Measurements from ENCODE around the gene RPS19BP1. TPM values are rescaled to one million over a fixed set of nuclear protein-coding genes. Genes with fewer than 3 reads are reported as not detected.
"Not testable (repeated sequence)": the region's sequence is repeated elsewhere in the genome, so short reads cannot be mapped to it uniquely, and the experiment has no call there.

RPS19BP1 gene
- polyA plus RNA-seq, 1 donor = 40.2 TPM

DNA sequence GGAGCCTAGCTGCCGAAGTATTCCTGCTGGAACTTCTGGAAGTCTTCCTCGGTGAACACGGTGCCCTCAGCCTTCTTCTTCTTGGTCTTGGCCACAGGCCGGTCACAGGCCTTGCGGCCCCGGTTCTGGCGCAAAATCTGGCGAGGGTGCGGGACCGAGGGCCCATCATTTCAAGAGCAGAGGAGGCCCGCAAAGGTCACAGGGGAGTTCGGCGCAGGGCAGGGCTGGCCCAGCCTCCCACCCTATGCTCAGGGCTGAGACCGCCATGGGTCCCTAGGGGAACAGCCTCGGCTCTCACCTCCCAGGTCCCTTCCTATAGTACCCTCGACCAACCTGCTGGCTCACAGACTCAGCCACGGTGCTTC lies 3.1 kb downstream of the RPS19BP1 start:
- DNase-seq = no peak

DNA sequence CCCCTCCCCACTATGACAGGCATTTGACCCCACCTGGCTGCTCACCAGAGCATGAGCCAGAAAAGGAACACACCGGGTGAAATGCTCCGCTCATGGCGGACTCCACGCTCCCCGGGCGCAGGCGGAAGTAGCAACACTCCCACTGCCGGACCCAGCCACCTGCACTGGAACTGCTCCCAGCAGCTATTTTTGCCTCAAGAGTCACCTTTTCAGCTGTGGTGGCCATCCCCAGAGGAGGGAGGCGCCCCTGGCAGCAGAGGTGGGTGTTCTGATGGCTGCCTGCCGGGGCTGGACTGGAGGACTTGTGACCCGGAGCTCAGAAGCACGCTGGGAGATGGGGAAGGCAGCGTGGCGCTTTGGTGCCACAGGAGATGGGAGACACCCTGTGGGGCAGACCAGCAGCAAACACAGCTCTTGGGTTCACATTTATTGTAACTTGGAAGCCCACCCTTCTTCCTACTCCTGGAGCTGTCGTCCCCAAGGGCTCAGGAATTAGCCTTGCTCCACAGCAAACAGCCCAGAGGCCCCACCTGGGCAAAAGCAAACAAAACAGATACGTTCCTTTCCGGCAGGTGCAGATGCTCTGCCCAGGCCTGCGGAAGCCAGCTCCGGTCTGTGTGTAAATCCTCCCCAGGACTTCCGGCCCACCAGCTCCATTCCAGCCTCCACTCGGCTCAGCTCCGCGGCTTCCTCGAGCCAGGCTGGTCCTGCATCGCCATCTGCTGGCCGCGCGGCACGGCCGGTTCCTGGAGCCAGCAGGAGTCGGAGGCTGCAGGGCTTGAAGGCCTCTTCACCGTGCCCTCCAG lies 3.7 kb downstream of the RPS19BP1 start:
- DNase-seq = peak; percentile 87

DNA sequence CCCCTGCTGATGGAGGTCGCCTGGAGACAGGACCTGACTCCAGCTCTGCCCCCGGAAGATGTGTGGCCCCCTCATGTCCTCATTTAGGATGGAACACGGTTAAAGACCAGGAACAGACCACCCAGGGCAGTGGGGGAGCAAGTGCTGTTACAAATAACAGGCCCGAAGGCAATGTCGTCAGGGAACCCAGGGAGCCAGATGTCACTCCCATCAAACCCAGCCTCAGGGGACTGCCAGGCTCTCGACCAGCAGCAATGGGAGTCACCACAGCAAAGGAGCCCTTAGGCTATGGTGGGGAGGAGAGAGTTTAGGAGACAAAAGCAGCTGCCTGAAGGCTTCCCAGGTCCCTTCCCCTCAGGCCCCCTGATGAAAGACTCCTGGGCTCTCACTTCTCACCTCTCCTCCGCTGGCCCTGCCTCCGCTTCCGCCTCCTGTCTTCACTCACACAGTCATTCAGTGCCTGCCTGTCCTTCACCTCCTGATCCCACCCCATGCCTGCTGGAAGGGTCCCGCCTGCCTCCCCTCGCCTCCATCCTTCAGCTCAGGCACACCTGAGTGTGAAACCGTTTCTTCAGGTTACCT lies 4.4 kb downstream of the RPS19BP1 start:
- DNase-seq = no peak

DNA sequence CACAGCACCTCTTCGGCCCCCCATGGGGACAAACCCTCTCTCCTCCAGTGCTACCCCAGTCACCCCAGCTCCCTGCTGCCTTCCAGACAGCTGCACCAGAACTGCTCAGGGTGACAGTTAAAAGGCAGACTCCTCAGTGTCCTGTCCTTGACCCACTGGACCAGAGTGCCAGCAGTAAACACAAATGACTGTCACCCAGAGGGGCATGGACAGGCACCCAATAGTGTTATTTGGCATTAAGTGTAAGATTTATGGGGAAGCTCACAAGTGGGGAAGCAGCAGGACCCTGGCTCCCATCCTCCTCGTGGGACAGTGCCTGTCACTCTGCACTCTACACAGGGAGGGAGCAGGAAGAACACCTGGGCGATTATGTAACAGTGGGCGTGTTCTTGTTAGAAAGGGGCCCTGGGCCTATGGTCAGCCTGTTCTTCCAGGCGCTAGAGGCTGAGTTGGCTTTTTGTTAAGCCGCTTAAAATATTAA lies 5.0 kb downstream of the RPS19BP1 start:
- no peak for DNase-seq

DNA sequence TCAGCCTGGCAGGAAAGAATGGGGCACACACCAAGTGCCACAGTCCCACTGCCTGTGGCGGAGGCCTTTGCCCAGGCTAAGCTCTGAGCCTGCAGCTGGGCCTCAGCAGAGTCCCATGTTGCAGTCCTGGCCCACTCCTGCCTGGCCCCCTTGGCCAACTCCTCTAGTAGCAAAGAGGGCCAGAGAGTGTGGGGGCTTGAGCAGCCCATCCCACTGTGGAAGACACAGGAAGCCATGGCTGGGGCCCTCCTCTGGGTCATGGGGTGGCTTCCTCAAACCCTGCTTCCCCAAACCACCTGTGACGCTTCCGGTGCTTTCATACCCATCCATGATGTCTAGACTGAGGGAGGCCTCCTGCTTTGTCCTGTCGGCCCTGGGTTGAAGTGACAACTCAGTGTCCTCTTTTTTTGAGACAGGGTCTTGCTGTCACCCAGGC lies 5.8 kb downstream of the RPS19BP1 start:
- DNase-seq = no peak

DNA sequence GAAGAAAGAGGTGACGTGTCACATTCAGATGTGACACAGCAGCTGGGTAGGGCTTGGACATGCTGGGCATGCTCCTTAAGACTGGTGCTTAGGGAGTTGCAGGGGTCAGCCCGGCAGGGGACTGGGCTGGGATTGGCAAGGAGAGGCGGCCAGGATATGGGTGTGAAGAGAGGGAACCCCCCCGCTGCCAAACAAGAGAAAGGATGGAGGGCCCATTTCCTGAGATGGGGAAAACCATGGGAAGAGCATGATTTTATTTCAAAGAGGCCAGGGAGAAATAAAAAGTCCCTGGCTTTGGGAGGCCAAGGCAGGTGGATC lies 6.9 kb downstream of the RPS19BP1 start:
- DNase-seq = no peak

DNA sequence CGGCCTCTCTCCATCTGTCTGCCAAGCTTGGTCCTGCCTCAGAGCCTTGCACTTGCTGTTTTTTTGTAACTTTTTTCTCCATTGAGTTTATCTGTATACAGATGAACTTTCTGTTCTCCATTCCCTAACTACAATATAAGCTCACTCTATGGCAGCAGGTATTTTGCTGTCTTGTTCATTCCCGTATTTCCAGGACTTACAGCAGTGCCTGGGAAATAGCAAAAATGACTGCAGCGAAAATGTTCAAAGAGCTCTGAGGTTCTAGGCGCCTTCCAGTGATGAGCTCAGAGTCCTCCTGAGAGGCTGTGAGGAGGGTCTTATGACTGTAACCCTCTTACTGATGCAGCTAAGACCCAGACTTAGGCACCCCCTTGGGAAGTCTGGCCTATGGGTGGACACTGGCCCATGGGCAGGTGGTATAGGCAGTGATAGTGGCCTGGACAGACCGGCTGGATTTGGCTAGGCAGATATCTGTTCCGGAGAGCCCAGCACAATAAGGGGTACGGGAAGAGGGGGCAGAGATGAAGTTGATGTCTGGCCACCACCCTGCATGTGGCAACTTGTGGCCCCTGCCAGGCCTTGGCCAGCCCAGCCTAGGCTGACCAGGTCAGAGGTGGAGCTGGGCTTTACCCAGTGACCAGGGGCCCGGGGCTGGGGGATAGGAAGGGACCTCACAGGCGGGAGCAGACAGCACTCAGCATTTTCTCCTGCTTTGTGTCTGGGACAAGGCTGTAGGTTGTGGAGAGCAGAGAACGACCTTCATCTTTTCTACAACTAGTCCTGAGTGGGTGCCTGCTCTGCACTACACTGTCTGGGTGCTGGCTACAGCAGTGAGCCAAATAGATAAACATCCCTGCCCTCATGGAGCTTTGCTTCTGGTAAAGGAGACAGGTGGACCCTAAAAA lies 7.5 kb downstream of the RPS19BP1 start:
- no peak for DNase-seq

DNA sequence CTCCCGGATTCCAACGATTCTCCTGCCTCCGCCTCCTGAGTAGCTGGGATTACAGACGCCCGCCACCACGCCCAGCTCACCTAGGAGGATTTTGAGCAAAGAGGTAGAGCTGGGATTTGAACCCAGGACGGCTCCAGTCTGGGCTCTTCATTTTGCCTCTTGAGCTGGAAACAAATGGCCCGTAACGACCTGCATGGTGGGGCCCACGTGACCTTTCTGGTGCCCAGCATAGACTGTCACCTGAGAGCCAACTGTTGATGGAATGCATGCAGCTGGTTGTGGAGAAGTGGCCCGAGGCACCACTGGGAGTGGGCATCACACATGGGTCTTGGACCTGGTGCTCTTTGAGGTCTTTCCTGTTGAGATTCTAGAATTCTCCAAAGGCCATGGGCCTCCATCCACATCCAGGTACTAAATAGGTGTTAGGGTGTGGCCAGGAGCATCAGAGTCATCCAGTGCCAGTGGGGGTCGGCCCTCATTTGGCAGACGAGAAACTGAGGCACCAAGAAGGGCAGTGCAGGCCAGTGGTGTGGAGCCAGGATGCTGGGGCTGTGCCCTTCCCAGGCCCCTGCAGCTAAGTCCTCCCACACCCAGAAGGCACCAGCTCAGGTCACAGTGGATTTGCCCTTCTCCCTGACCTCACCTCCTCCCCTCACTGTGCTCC lies 8.3 kb downstream of the RPS19BP1 start:
- DNase-seq = no peak

DNA sequence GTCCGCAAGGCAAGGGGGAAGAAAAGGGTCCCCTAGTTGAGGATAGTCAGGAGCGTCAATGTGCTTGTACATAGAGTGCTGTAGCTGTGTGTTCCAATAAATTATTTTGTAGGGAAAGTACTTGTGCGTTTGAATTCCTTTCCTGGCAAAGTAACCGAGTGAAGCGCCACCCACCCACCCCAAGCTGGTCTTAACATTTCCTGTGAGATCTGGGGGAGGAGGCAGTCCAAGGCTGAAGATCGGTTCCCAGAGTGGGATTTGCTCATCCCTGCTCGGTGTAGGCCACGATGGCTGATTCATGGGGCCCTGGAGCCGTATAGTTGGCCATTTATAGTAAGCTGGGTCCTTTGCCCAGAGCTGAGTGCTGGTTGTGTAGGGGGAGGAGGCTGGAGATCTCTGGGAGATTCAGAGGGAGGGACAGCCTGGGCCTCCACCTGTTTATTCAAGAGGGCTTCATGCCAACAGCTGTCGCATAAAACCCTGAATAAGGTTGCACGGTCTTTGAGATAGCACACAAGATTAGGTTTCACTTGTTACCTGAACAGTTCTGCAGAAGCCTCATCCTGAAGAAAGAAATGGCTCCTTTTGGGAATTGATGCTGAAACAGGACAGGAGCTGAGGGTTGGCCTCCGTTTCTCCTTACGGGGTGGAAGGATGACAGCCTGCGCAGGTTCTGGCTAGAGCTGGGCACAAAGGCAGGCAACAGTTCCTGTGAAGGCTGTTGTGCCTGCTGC lies 9.8 kb downstream of the RPS19BP1 start:
- DNase-seq = no peak

DNA sequence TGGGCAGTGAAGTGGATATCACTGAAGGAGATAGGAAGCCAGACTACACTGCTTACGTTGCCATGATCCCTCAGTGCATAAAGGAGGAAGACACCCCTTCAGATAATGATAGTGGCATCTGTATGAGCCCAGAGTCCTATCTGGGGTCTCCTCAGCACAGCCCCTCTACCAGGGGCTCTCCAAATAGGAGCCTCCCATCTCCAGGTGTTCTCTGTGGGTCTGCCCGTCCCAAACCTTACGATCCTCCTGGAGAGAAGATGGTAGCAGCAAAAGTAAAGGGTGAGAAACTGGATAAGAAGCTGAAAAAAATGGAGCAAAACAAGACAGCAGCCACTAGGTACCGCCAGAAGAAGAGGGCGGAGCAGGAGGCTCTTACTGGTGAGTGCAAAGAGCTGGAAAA lies 10.5 kb downstream of the RPS19BP1 start:
- DNase-seq = not testable (repeated sequence)

DNA sequence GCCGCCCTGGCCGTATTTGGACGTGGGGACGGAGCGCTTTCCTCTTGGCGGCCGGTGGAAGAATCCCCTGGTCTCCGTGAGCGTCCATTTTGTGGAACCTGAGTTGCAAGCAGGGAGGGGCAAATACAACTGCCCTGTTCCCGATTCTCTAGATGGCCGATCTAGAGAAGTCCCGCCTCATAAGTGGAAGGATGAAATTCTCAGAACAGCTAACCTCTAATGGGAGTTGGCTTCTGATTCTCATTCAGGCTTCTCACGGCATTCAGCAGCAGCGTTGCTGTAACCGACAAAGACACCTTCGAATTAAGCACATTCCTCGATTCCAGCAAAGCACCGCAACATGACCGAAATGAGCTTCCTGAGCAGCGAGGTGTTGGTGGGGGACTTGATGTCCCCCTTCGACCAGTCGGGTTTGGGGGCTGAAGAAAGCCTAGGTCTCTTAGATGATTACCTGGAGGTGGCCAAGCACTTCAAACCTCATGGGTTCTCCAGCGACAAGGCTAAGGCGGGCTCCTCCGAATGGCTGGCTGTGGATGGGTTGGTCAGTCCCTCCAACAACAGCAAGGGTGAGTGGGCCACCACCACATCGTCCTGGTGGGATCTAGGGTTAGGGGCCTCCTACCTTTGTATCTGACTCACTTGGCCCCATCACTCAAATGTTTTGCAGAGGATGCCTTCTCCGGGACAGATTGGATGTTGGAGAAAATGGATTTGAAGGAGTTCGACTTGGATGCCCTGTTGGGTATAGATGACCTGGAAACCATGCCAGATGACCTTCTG lies 11.3 kb downstream of the RPS19BP1 start:
- not testable (repeated sequence) for DNase-seq

DNA sequence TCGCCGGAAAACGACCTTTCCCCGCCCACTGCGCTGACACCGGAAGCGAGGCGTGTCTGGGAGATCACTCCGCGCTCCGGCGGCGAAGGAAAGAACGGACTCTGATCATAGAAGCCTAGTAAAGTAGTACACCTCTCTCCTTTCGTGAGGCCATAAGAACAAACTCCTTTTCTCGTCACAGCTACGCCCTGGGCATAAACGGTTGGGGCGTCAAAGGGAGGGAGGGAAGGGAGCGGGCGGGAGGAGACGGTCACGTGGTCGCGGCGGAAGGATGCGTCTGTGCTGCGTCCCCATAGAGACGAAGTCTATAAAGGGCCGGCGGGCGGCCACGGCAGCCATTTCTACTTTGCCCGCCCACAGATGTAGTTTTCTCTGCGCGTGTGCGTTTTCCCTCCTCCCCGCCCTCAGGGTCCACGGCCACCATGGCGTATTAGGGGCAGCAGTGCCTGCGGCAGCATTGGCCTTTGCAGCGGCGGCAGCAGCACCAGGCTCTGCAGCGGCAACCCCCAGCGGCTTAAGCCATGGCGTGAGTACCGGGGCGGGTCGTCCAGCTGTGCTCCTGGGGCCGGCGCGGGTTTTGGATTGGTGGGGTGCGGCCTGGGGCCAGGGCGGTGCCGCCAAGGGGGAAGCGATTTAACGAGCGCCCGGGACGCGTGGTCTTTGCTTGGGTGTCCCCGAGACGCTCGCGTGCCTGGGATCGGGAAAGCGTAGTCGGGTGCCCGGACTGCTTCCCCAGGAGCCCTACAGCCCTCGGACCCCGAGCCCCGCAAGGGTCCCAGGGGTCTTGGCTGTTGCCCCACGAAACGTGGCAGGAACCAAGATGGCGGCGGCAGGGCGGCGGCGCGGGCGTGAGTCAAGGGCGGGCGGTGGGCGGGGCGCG lies 12.1 kb downstream of the RPS19BP1 start, which contains the start of gene ATF4:
Gene ATF4 (plus strand): TSS at position 337 of the 880 bp plus-strand sequence. CDS start 884 bp downstream, outside the sequence.
- DNase-seq = peak; percentile 77

DNA sequence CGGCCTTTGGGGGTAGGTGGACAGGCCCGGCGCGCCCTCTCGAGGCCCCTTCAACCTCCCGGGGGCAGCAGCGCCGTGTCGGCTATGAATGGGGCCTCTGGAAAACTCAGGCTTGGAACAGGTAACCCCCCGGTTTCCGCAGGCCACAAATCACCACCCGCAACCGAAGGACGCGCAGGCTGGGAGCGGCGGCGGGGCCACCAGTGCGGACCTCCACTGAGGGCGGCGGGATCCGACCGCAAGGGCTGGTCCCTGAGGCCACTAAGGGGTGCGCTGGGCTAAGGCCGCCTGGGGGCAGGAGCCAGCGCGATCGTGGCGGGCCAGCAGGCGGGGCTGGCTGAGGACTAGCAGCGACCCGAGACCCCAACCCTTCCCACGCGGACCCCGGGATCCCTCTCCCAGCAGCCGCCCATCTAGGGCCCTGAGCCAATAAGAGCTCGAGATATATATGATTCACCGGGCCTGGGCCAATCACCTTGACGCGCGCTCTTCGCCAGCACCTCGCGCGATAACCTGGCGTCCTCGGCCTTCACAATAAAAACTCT lies 12.8 kb downstream of the RPS19BP1 start:
- DNase-seq = peak; percentile 98

DNA sequence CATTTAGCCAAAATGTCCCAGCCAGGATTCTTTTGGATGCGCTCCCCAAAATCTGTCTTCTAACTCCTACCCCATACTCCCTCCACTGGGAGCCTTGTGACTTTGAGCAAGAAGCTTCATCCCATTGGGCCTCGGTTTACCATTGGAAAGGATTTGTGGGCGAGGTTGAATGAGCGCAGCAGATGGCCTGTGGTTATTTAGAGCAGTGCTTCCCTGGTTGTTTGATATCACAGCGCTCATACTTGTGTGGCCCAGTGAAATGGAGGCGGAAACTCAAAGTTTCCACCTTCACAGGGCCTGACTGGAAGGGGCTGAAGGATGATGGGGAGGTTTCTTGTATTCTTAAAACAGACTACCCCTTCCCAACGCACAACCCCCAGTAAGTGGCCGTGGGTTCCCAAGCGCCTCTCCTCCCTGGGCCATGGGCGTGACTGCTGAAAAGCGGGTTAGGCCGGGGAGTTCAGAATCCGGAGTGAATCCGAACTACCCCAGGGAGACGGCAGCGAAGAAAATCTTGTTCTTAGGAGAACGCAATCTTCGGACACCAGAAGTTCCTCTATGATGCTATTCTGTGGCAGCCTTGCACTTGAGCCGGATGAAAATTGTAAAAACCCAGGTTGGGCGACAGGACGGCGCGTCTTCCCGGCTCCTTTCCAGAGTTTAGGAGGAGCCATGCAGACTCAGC lies 13.4 kb downstream of the RPS19BP1 start:
- DNase-seq = no peak

DNA sequence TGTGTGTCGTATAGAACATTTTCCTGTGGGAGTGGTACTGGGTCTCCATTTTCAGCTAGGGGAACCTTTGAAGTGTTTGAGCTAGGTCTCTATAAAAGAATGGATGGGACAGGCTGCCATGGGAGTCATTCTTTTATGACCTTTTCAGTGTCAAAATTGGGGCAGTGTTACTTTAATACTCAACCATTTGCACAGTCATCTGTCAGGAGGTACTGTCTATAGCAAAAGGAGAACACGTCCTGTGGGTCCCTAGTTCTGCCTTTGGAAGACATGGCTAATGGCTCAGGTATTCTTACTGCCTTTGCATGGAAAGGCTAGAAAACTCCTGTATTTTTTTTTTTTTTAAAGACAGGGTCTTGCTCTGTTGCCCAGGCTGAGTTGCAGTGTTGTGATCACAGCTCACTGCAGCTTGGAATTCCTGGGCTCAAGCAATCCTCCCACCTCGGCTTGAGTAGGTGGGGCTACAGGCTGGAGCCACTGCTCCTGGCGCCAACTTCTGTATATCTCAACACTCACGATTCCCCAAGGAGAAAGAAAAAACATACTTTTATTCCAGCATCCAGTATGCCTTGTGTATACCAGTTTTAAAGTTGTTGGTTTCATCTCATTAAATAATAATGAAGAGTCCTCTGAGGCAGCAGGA lies 14.3 kb downstream of the RPS19BP1 start:
- no peak for DNase-seq

DNA sequence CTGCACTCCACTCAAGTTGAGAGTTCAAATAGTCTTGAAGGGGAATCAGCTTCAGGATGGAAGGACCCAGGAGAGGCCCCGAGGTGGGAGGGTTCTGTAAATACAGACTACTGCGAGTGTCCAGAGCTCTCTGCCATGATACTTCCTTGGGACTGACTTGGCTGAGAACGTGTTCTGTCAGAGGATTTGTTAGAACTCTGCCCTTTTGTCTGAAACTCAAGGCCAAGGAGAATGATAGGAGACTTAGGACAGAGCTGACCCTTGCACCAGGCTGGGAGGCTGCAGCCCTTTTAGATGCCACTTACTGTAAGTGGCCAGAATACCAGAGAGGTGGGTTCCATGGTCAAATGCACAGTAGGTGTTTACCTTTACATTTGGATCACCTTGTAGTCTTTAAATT lies 15.1 kb downstream of the RPS19BP1 start:
- DNase-seq = no peak

DNA sequence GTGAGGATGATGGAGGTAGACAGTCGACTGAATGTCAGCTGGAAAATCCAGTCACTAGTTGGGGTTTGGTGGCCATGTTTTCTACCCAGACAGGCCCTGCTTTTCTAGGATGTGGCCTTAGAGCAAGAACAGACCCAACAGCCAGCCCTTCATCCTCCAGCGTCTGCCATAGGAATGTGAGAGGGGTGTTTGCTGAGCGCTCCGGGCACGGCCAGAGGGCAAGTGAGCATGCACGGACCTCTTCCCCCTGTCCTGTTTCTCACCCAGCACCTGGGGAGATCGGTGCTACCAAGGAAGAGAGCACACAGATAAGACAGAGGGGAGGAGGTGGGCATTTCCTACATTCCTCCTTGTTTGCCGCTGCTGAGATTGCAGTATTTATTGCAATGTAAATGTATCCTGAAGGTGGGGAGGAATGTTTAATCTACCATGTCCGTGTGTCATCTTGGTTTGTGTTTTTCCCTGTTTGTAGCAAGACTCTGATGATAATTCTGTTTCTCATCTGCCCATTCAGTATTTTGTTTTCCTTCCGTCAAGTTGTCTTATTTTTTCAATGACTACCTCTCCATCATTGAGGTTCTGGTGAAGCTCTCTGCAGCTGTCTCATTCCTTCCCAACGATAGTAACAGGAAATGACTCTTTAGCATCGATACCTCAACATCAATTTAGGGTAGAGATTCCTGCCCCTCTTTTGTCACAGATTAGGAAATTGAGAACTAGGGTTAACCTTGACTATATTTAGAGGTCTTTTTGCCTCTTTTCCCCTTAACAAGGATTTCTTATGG lies 17.1 kb downstream of the RPS19BP1 start:
- DNase-seq = no peak
